Activated CD4-positive, alpha-beta T cell treated with anti-CD3 and anti-CD28 coated beads for 4 hours (primary cell): Measurements from ENCODE around the gene FRMD4A.
"Not testable (repeated sequence)": the region's sequence is repeated elsewhere in the genome, so short reads cannot be mapped to it uniquely, and the experiment has no call there.

ENCODE experiments used
- DNase-seq, 2 donors: peaks; one replicate each; pipeline ENCODE4 v3.0.0-alpha.2; 2020

FRMD4A gene

DNA sequence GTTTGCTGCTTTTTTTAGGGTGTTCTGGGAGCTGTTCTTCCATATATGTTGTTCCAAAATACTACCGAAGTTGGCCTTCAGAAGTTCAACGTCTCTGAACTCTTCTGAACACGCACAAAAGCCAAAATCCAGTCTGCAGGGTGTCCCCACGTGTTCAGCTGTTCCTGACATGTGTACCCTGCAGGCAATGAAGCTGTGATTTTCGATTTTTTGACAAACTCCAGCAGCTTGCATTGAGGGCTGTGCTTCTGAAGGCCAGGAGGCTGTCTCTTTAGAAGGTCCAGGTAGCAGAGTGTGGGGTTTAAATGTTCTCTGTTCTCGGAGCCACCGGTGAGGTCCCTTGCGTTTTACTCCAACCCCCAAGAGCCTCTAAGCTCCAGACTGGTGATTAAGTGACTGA, 598.9 kb downstream of the FRMD4A start:
- DNase-seq: no peak

DNA sequence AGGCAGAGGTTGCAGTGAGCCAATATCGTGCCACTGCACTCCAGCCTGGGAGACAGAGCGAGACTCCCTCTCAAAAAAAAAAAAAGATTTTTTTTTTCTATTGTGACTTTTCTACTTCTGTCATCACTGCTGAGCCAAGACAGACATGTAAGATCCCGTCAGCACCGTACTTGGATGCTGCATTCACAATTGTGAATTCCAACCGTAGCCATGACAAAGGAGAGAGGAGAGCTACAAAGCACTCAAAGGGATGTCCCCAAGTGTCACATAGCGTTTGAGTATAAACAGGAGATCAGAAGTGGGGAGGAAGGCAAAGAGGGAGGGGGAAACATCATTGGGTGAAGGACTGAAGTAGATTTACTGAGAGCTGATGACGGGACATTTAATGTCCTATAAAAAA, 599.8 kb downstream of the FRMD4A start:
- no peak for DNase-seq

- DNase-seq: no peak
Observed at GRCh38 chr10:13730306-13730652, 600.4 kb downstream of the FRMD4A start.

GRCh38 chr10:13729586-13730305, 601.0 kb downstream of the FRMD4A start:
- no peak for DNase-seq

DNA sequence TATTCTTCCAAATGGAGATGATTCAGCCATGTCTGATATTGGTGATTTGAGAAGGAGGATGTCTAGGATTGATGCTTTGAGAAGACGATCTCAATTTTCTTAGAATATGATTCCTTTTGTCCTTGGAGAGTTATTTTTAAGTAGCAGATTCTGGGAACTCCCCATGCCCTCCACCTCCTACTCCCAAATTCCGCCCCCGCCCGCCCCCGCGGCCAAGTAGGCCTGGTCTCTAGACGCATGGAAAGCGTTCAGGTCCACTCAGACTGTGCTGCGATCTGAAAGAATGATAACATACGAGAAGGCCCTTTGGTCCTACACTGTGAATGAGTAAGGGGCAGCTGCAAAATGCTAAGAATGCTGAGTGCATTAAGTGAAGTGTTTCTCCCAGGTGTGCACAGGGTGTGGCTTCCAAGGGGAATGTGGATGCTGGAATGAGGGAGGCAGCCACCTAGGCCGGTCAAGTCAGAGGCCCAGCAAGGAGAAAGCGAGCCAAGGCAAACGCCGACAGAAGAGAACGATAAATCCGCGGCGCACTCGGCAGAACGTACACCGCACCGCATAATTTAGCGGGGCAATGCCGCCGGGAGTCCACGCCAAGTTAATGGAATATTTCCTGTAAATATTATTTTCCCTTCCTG, 601.7 kb downstream of the FRMD4A start:
- no peak for DNase-seq

GRCh38 chr10:13725594-13725993, 605.1 kb downstream of the FRMD4A start:
- no peak for DNase-seq

GRCh38 chr10:13724484-13724883, 606.2 kb downstream of the FRMD4A start:
- no peak for DNase-seq

DNA sequence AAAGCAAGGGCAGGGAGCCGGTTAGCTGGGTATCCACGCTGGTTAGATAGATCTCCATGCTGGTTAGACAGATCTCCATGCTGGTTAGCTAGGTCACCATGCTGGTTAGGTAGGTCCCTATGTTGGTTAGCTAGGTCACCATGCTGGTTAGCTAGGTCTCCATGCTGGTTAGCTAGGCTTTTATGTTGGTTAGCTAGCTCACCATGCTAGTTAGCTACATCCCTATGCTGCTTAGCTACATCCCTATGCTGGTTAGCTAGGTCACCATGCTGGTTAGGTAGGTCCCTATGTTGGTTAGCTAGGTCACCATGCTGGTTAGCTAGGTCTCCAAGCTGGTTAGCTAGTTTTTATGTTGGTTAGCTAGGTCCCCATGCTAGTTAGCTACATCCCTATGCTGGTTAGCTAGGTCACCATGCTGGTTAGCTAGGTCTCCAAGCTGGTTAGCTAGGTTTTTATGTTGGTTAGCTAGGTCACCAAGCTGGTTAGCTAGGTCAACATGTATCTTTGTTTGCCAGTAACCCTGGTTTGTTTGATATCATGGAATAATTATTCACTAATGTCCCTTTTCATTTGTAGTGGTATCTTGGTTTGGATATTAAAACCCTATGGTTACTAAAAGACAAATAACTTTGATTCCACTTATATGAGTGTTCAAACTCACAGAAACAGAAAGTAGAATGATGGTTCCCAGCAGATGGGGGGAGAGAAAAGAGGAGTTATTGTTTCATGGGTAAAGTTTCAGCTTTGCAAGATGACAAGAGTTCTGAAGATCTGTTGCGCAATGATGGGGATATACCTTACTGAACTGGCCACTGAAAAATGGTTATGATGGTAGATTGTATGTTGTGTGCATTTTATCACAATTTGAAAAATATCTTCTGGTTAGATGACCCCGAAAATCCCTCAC, 607.7 kb downstream of the FRMD4A start:
- no peak for DNase-seq

- no peak for DNase-seq
Observed at GRCh38 chr10:13721486-13721885, 609.2 kb downstream of the FRMD4A start.

- DNase-seq: no peak
Observed at GRCh38 chr10:13720699-13721098, 610.0 kb downstream of the FRMD4A start.

DNA sequence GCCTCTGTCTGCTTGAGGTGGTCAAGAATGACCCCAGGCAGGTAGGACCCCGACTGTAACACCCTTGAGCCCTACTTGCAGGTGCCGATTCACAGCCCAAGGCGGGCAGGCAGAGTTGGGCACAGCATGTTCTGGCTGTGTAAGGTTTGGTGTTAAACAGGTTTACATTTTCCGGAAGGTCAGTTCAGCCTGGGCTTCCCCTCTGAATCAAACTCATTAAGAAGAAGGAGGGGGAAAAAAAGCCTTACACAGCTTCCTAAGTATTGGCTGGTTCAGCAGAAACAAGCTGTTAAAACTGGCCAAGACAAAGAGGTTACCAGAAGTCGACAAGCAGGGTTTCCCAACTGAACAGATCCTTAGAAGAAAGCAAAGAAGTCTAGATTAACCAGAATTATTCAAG, 611.3 kb downstream of the FRMD4A start:
- DNase-seq: no peak

GRCh38 chr10:13718820-13719219, 611.9 kb downstream of the FRMD4A start:
- no peak for DNase-seq

DNA sequence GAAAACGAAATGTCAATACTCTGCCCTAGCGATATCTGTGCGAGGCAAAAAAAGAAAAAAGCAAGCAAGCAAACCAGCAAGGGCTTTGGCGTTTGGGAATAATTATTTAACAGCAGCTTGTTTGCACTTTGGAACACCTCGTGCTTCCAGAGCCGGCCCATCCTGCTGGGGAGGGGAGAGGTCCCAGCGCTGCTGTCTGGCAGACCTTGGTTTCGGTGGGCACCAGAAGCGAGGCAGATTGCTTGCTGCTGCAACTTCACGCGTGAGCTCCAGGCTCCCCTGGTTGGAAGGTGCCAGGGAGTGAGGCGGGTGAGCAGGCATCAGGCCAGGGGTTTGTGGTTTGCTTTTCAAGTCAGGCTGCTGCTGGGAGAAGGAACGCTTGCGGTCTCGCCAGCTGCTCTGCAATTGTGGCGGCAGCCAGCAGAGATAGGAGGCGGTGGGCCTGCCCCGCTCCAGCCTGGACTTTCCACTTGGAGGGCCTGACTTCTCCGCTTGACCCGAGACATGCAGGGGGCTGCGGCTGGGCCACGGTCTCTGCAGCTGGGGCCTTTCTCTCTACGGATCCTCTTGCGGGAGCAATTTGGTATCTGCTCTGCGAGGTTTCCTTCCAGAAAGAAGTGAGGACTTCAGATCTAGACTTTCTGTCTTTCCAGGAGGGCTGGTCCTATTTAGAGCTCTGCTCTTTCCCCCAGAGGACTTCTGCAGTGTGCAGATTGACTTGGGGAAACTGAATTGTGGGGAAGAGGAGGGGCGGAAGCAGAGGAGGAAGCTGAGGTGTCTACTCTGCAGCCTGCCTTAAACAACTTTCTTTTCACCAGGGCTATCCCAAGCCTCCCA, 612.6 kb downstream of the FRMD4A start:
- peak; percentile 4 to 6 for DNase-seq

DNA sequence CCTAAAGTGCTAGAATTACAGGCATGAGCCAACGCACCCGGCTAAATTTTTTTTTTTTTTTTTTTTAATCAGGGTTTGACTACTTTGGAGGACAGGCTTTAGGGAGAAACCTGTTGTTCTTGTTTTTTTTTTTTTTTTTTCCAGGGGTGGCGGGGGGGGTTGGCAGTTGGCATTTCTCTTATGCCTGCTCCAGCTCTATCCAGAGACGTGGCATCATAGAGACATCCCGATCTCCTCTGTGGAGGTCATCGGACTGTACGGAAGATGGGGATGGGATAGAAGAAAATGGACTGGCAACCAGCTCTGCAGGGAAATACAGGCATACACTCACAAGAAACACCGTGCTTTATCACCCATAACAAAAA, 613.2 kb downstream of the FRMD4A start:
- no peak for DNase-seq

GRCh38 chr10:13716081-13717071, 614.3 kb downstream of the FRMD4A start:
- DNase-seq: no peak

DNA sequence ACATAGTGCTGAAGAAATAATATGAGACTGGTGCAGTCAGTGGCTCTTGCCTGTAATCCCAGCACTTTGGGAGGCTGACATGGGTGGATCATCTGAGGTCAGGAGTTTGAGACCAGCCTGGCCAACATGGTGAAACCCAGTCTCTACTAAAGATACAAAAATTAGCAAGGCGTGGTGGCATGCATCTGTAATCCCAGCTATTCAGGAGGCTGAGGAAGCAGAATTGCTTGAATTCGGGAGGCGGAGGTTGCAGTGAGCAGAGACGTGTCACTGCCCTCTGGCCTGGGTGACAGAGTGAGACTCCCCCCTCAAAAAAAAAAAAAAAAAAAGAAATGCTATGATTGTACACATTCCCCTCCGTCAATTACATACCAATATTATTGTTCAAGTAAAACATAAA, 615.1 kb downstream of the FRMD4A start:
- DNase-seq: not testable (repeated sequence)

- no peak for DNase-seq
Observed at GRCh38 chr10:13715100-13715499, 615.6 kb downstream of the FRMD4A start.

DNA sequence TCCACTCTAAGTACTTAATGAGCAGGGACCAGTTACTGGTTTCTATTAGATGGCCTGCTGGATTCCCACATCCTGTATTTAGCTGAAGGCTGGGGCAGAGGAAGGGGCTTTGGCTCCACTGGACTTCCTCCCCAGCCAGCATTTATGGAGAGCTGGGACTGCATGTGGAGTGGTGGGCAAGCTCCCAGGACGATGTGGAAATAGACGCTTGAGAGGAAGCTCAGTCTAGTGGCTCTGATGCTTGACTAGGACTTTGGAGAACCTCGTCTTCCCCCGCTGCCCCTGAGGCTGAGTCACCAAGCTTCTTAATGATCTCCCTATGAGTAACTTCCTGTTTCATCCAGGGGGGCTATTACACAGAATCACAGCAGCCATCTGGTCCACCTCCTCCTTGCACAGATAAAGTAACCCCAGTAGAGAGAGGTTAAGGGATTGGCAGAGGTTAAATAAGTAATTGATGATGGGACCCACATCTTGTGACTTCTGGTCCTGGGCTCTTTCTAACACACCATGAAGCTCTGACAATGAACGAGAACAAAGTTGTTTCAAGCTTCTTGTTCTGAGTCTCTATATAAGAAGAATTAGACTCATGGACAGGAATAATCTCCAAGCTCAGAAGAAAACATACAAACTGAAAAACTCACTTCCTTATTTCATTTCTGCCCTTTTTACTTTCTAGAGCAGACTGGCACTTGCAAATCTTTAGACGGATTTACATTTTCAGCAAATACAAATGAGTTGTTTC, 617.7 kb downstream of the FRMD4A start:
- DNase-seq: peak; percentile 7 to 10

- DNase-seq: no peak
Observed at GRCh38 chr10:13712476-13712836, 618.3 kb downstream of the FRMD4A start.

- DNase-seq: no peak
Observed at GRCh38 chr10:13711291-13711690, 619.4 kb downstream of the FRMD4A start.
